Motor neuron (in vitro differentiated cells): ENCODE results near the gene OR10G2. TPM values are rescaled to one million over a fixed set of nuclear protein-coding genes. Genes with fewer than 3 reads are reported as not detected.
A peak's percentile ranks its signal among the peaks of the same experiment; 100 is the strongest.
"Not testable (repeated sequence)": the region's sequence is repeated elsewhere in the genome, so short reads cannot be mapped to it uniquely, and the experiment has no call there.

ENCODE experiments used
- ATAC-seq, 8 experiments: fragments of 200-7000 bp; cut with Tn5 transposase; replicated peaks in 6 of 8; 2 replicates each; pipeline ENCODE4 v1.8.0; 2021; ENCODE audit warnings: mild to moderate bottlenecking in 8 of 8, moderate library complexity in 8 of 8
- H3K27ac ChIP-seq, 2 donors: fragments of 250-450 bp; sonication (Bioruptor Pico); 2 replicates each; pipeline ENCODE4 v1.9.0; 2021; ENCODE audit warnings: antibody characterized with exemption in 2 of 2, mild to moderate bottlenecking in 2 of 2, moderate library complexity in 1 of 2
- H3K4me1 ChIP-seq, 2 donors: fragments of 250-450 bp; sonication (Bioruptor Pico); replicated peaks in 1 of 2; 2 replicates each; pipeline ENCODE4 v1.6.1; 2021; ENCODE audit warnings: antibody characterized with exemption in 2 of 2, mild to moderate bottlenecking in 2 of 2, moderate library complexity in 1 of 2
- H3K4me3 ChIP-seq, 5 donors: fragments of 250-450 bp; sonication (Bioruptor Pico); 2 replicates each; pipeline ENCODE4 v1.9.0; 2021; ENCODE audit warnings: antibody characterized with exemption in 5 of 5, mild to moderate bottlenecking in 5 of 5, moderate library complexity in 4 of 5
- WGBS, 10 experiments: fragments of 450-650 bp; shearing (Covaris generic); methylation state at CpG; one replicate each; pipeline ENCODE4 v1.0.0; 2022; 5-methylcytosine and 5-hydroxymethylcytosine counted together
- in situ Hi-C, 9 experiments: fragments of 400-800 bp; cut with MboI; loops; one replicate each; pipeline ENCODE4 v1.15.0; 2021; ENCODE audit warnings: low sequenced_read_pairs in 9 of 9, low pct_unique_long_range_greater_than_20kb in 2 of 9; ENCODE audit not compliant: unreplicated experiment in 9 of 9
- total RNA-seq, 8 experiments: library from RNA; unstranded; fragments of 300-600 nt; gene quantifications; 2 replicates each; pipeline versions ENCODE4 v1.2.3 to v1.2.4, GENCODE V29; 2022

The OR10G2 gene
- total RNA-seq, 8 experiments from 2014 or later: 0.18 to 0.33 TPM; not detected in 6

- H3K27ac ChIP-seq: peak overlapping the region in 1 of 2 donors; percentile 28
- peak in 1 of 8 experiments; percentile 7 for ATAC-seq
- in situ Hi-C loops: no loop called here
- WGBS, 10 experiments: 0 to 100% (median 48%) methylated on average over 1 to 4 of the region's 5 CpGs; no CpG with 5 or more reads in 1 of the 10 experiments
- no peak overlapping the region for H3K4me3 ChIP-seq
- peaks cover 0 to 9% of the 10 kb centered on the region in 2 donors for H3K4me1 ChIP-seq
Observed at GRCh38 chr14:21643407-21643806, 8.7 kb upstream of the OR10G2 start.

GRCh38 chr14:21642683-21643082, 7.9 kb upstream of the OR10G2 start:
- no peak overlapping the region for H3K4me3 ChIP-seq
- 0 to 58% (median 29%) methylated on average over 1 to 3 of the region's 3 CpGs; no CpG with 5 or more reads in 4 of the 10 experiments for WGBS, 10 experiments
- H3K27ac ChIP-seq: no peak overlapping the region
- H3K4me1 ChIP-seq: peaks cover 0 to 9% of the 10 kb centered on the region in 2 donors
- in situ Hi-C loops: no loop called here
- peak in 1 of 8 experiments; percentile 24 for ATAC-seq

- no peak for ATAC-seq
- WGBS, 10 experiments: 0 to 80% (median 21%) methylated on average over 1 to 3 of the region's 3 CpGs
- Histone ChIP-seq H3K4me1 (no peaks in the 10 kb centered on the region), H3K4me3 (no peak overlapping the region), H3K27ac (no peak overlapping the region)
- in situ Hi-C loops: no loop called here
Observed at GRCh38 chr14:21631084-21631483, 3.7 kb downstream of the OR10G2 start.

- H3K27ac ChIP-seq, H3K4me3 ChIP-seq, in situ Hi-C loops, ATAC-seq, H3K4me1 ChIP-seq: not testable (repeated sequence)
- 0 to 100% (median 85%) methylated on average over 1 of the region's 1 CpG; no CpG with 5 or more reads in 4 of the 10 experiments for WGBS, 10 experiments
Observed at GRCh38 chr14:21630503-21630902, 4.2 kb downstream of the OR10G2 start.

- ATAC-seq: no peak
- in situ Hi-C loops: no loop called here
- no peaks in the 10 kb centered on the region for H3K4me1 ChIP-seq
- H3K27ac ChIP-seq: no peak overlapping the region
- 0 to 100% (median 56%) methylated on average over 1 to 3 of the region's 3 CpGs for WGBS, 10 experiments
- H3K4me3 ChIP-seq: no peak overlapping the region
Observed at GRCh38 chr14:21626491-21627230, 8.1 kb downstream of the OR10G2 start.

GRCh38 chr14:21617614-21618013, 17.1 kb downstream of the OR10G2 start:
- ATAC-seq: no peak
- WGBS, 10 experiments: 0 to 83% (median 80%) methylated on average over 1 to 3 of the region's 8 CpGs; no CpG with 5 or more reads in 4 of the 10 experiments

GRCh38 chr14:21614240-21614639, 20.5 kb downstream of the OR10G2 start:
- WGBS, 10 experiments: 0 to 80% methylated on average over 1 of the region's 1 CpG; no CpG with 5 or more reads in 8 of the 10 experiments
- H3K4me1 ChIP-seq: no peaks in the 10 kb centered on the region
- H3K4me3 ChIP-seq: no peak overlapping the region
- in situ Hi-C loops: no loop called here
- no peak overlapping the region for H3K27ac ChIP-seq
- no peak for ATAC-seq

More at GRCh38 chr14:21617614-21618013, 17.1 kb downstream of the OR10G2 start:
- no peak overlapping the region for H3K27ac ChIP-seq
- no peaks in the 10 kb centered on the region for H3K4me1 ChIP-seq
- in situ Hi-C loops: no loop called here
- no peak overlapping the region for H3K4me3 ChIP-seq

- Histone ChIP-seq H3K4me1 (no peaks in the 10 kb centered on the region), H3K4me3 (no peak overlapping the region), H3K27ac (no peak overlapping the region)
- in situ Hi-C loops: no loop called here
- WGBS, 10 experiments: 8 to 89% (median 55%) methylated on average over 1 to 5 of the region's 6 CpGs; no CpG with 5 or more reads in 4 of the 10 experiments
- ATAC-seq: no peak
Observed at GRCh38 chr14:21612324-21612723, 22.4 kb downstream of the OR10G2 start.

GRCh38 chr14:21602181-21602580, 32.6 kb downstream of the OR10G2 start:
- H3K4me1 ChIP-seq, H3K27ac ChIP-seq, H3K4me3 ChIP-seq, in situ Hi-C loops, ATAC-seq: not testable (repeated sequence)
- no CpG with 5 or more reads among the region's 8 CpGs for WGBS, 10 experiments

GRCh38 chr14:21589317-21589716, 45.4 kb downstream of the OR10G2 start:
- WGBS, 10 experiments: 0 to 86% (median 74%) methylated on average over 1 to 4 of the region's 4 CpGs; no CpG with 5 or more reads in 1 of the 10 experiments
- Histone ChIP-seq H3K4me3 (no peak overlapping the region), H3K4me1 (no peaks in the 10 kb centered on the region), H3K27ac (no peak overlapping the region)
- no peak for ATAC-seq
- in situ Hi-C loops: no loop called here

Other genes with a start within 250 kb of the OR10G2 start
- gene CHD8, start 178.8 kb downstream of the OR10G2 start, total RNA-seq: 100 to 1,000 TPM in 2 of 8 experiments, 10 to 100 TPM in 6; 48.7 to 114 (median 81.1) TPM
- 10 to 100 TPM; 23.8 to 61.2 (median 47.8) TPM for gene RAB2B, start 158.0 kb downstream of the OR10G2 start, total RNA-seq
- 10 to 100 TPM; 25.1 to 59.3 (median 35.3) TPM for gene TOX4, start 157.7 kb downstream of the OR10G2 start, total RNA-seq
- 10 to 100 TPM; 26.6 to 76.2 (median 49.8) TPM for gene METTL3, start 123.6 kb downstream of the OR10G2 start, total RNA-seq
- gene SALL2, start 108.6 kb downstream of the OR10G2 start, total RNA-seq: 10 to 100 TPM in 7 of 8 experiments, under 1 TPM in 1; 0.66 to 92.5 (median 37.5) TPM
- gene OR10G3, start 54.9 kb downstream of the OR10G2 start, total RNA-seq: under 1 TPM in 2 of 8 experiments, not detected in 6; 0.24 to 0.36 TPM
- under 1 TPM in 1 of 8 experiments, not detected in 7; 0.57 TPM for gene OR4E2, start 18.9 kb upstream of the OR10G2 start, total RNA-seq
- gene OR4E1, start 38.9 kb upstream of the OR10G2 start, total RNA-seq: under 1 TPM in 4 of 8 experiments, not detected in 4; 0.18 to 0.52 (median 0.31) TPM